Breast epithelium (tissue), 4 donors: ENCODE measurements around the gene GNG12. TPM values are rescaled to one million over a fixed set of nuclear protein-coding genes. Genes with fewer than 3 reads are reported as not detected.

ENCODE experiments used
- DNase-seq, 2 donors: peaks; one replicate each; pipeline ENCODE4 v3.0.0-alpha.2; 2019; ENCODE audit warnings: low spot score in 2 of 2
- H3K27ac ChIP-seq, 2 donors: fragments of 200-600 bp; sonication (generic) in 1 of 2; one replicate each; pipeline ENCODE4 v1.5.1; 2016 to 2019; ENCODE audit warnings: mild to moderate bottlenecking in 1 of 2
- H3K27me3 ChIP-seq, 2 donors: fragments of 200-600 bp; sonication (generic) in 1 of 2; one replicate each; pipeline versions ENCODE4 v1.5.1 to v1.6.0; 2017 to 2019; ENCODE audit warnings: control low read depth in 1 of 2, mild to moderate bottlenecking in 1 of 2
- H3K36me3 ChIP-seq: fragments of 200-600 bp; one replicate; pipeline ENCODE4 v1.5.1; 2019
- H3K4me1 ChIP-seq, 2 donors: fragments of 200-600 bp; sonication (generic); one replicate each; pipeline ENCODE4 v1.5.1; 2016 to 2019; ENCODE audit warnings: control low read depth in 1 of 2
- H3K4me3 ChIP-seq, 3 donors: fragments of 200-600 bp; sonication (generic); 1 replicate in 2 of 3; 2 replicates in 1 of 3; pipeline ENCODE4 v1.5.1; 2016 to 2019; ENCODE audit warnings: mild to moderate bottlenecking in 3 of 3, moderate library complexity in 2 of 3
- H3K9me3 ChIP-seq, 2 donors: fragments of 200-600 bp; sonication (generic) in 1 of 2; one replicate each; pipeline ENCODE4 v1.5.1; 2016 to 2019; ENCODE audit warnings: control low read depth in 1 of 2
- CTCF ChIP-seq, 3 donors: fragments of 450-650 bp; IDR thresholded peaks; one replicate each; pipeline ENCODE4 v1.5.1; 2016 to 2017; ENCODE audit warnings: antibody characterized with exemption in 3 of 3, mild to moderate bottlenecking in 3 of 3, moderate library complexity in 3 of 3
- POLR2A ChIP-seq: fragments of 450-650 bp; IDR thresholded peaks from one replicate; pipeline ENCODE4 v1.6.1; 2016; ENCODE audit warnings: antibody characterized with exemption, mild to moderate bottlenecking, moderate library complexity
- POLR2AphosphoS5 ChIP-seq, 3 donors: sonication (generic); formaldehyde crosslinking; IDR thresholded peaks; one replicate each; pipeline ENCODE4 v1.6.1; 2017; ENCODE audit warnings: antibody characterized with exemption in 3 of 3
- intact Hi-C: fragments of 100-400 bp; cut with DNase I; formaldehyde crosslinking; loops from one replicate; pipeline ENCODE4 v1.15.1; 2023; ENCODE audit warnings: low total_unique reads
- total RNA-seq, 3 donors: library from RNA; depleted of rRNA; stranded (reverse); fragments of >200 nt; gene quantifications; one replicate each; pipeline ENCODE4 v1.1.0, GENCODE V29; 2016

Gene GNG12
- total RNA-seq, 3 donors from 2014 or later, result 82.1 to 100 (median 87.5) TPM

- intact Hi-C loops, result loop anchor here (5.0 kb wide), 1 partner anchor 57 kb away; no protein-coding TSS in a partner anchor
- H3K36me3 ChIP-seq, result no peaks in the 10 kb centered on the region
- H3K27ac ChIP-seq, result peak within 1 kb of the TSS; percentile 97 to 98
- H3K4me3 ChIP-seq, result peak within 1 kb of the TSS; percentile 76 to 91 (median 87)
- peaks cover 4 to 5% of the 10 kb centered on the region in 2 donors for H3K4me1 ChIP-seq
- no peaks in the 10 kb centered on the region for H3K27me3 ChIP-seq
- H3K9me3 ChIP-seq, result no peaks in the 10 kb centered on the region
- peak; percentile 98 to 99 for DNase-seq
- TF ChIP-seq POLR2AphosphoS5 (IDR thresholded peaks at IDR 0.05), result peak; percentile 98 to 99 (median 98)
- peak; percentile 97 for TF ChIP-seq POLR2A
- TF ChIP-seq CTCF (IDR thresholded peaks at IDR 0.05), result peak in 1 of 3 donors; percentile 40
Observed at GRCh38 chr1:67685067-67685557, 148.2 kb downstream of the GNG12 start, which contains the start of gene GADD45A. GADD45A (plus strand) TSS chr1:67685201; CDS start chr1:67685495, 294 bp downstream.

GRCh38 chr1:67684526-67685066 is 148.7 kb downstream of the GNG12 start:
- Histone ChIP-seq H3K27ac (peak overlapping the region; percentile 97 to 98), H3K9me3 (no peaks in the 10 kb centered on the region), H3K27me3 (no peaks in the 10 kb centered on the region), H3K36me3 (no peaks in the 10 kb centered on the region), H3K4me1 (peaks cover 4 to 5% of the 10 kb centered on the region in 2 donors), H3K4me3 (peak overlapping the region; percentile 76 to 91 (median 87))
- intact Hi-C loops, result loop anchor here (5.0 kb wide), 1 partner anchor 58 kb away; no protein-coding TSS in a partner anchor
- TF ChIP-seq POLR2A, result no peak
- no peak for TF ChIP-seq POLR2AphosphoS5 (IDR thresholded peaks at IDR 0.05)
- TF ChIP-seq CTCF (IDR thresholded peaks at IDR 0.05), result no peak
- DNase-seq, result no peak

- Histone ChIP-seq H3K4me3 (peak overlapping the region; percentile 76 to 91 (median 87)), H3K9me3 (no peaks in the 10 kb centered on the region), H3K27me3 (no peaks in the 10 kb centered on the region), H3K4me1 (peaks cover 4 to 5% of the 10 kb centered on the region in 2 donors), H3K27ac (peak overlapping the region; percentile 97 to 98), H3K36me3 (no peaks in the 10 kb centered on the region)
- TF ChIP-seq POLR2AphosphoS5 (IDR thresholded peaks at IDR 0.05), result no peak
- no peak for TF ChIP-seq POLR2A
- TF ChIP-seq CTCF (IDR thresholded peaks at IDR 0.05), result no peak
- DNase-seq, result no peak
- intact Hi-C loops, result no loop called here
Observed at GRCh38 chr1:67683766-67684525, 149.3 kb downstream of the GNG12 start.

GRCh38 chr1:67683316-67683715 is 150.0 kb downstream of the GNG12 start:
- no peak for TF ChIP-seq CTCF (IDR thresholded peaks at IDR 0.05)
- no peak for TF ChIP-seq POLR2AphosphoS5 (IDR thresholded peaks at IDR 0.05)
- TF ChIP-seq POLR2A, result no peak
- no peak overlapping the region for H3K4me3 ChIP-seq
- H3K9me3 ChIP-seq, result no peaks in the 10 kb centered on the region
- peak overlapping the region in 1 of 2 donors; percentile 16 for H3K27ac ChIP-seq
- no peaks in the 10 kb centered on the region for H3K36me3 ChIP-seq
- no peaks in the 10 kb centered on the region for H3K27me3 ChIP-seq
- intact Hi-C loops, result no loop called here
- no peak for DNase-seq
- H3K4me1 ChIP-seq, result peaks cover 4 to 5% of the 10 kb centered on the region in 2 donors
